Endothelial cell of umbilical vein (primary cell): ENCODE measurements around the gene AS3MT. TPM values are rescaled to one million over a fixed set of nuclear protein-coding genes. Genes with fewer than 3 reads are reported as not detected.
"Not testable (repeated sequence)": the region's sequence is repeated elsewhere in the genome, so short reads cannot be mapped to it uniquely, and the experiment has no call there.

Experiments
- BruUV-seq: library from RNA; stranded (reverse); fragments of 400-500 nt; replicated peaks from 2 replicates; lab custom pipeline; 2021; lab: Mats Ljungman, UMichigan
- CTCF ChIA-PET: fragments of 300-600, 350-600 bp; sonication (Branson Sonifier 250); formaldehyde crosslinking; loops from one replicate; lab custom pipeline; 2021; ENCODE audit warnings: antibody characterized with exemption, inconsistent platforms; lab: Charles Lee
- POLR2A ChIA-PET: fragments of 300-600, 350-600 bp; sonication (Branson Sonifier 250); formaldehyde crosslinking; loops from one replicate; lab custom pipeline; 2021; ENCODE audit warnings: antibody characterized with exemption, inconsistent platforms; lab: Charles Lee
- DNase-seq: peaks from one replicate; pipeline ENCODE4 v3.0.0-alpha.2; 2011; ENCODE audit warnings: low read depth, low spot score
- FAIRE-seq: peaks from 2 replicates; lab custom pipeline; 2011; peaks lifted over from hg19 to GRCh38; lab: Jason Lieb, UNC
- H2AFZ ChIP-seq: 2 replicates; pipeline ENCODE4 v1.6.0; 2012; ENCODE audit warnings: low read depth, low read length, control low read depth, inconsistent platforms
- H3K27ac ChIP-seq: 2 replicates; pipeline ENCODE4 v1.5.1; 2011; ENCODE audit warnings: low read depth, mild to moderate bottlenecking, control low read depth, low read length, moderate library complexity; ENCODE audit not compliant: insufficient read depth
- H3K27me3 ChIP-seq, 2 experiments: 2 replicates each; pipeline versions ENCODE4 v1.6.0 to v1.6.1; 2011; ENCODE audit warnings: low read length in 2 of 2, mixed read lengths in 1 of 2; ENCODE audit not compliant: control insufficient read depth in 2 of 2, insufficient read depth in 2 of 2
- H3K36me3 ChIP-seq, 2 experiments: 2 replicates in 1 of 2; 3 replicates in 1 of 2; pipeline ENCODE4 v1.5.1; 2011; ENCODE audit warnings: low read length in 2 of 2, mild to moderate bottlenecking in 1 of 2, moderate library complexity in 1 of 2; ENCODE audit not compliant: control insufficient read depth in 2 of 2, insufficient read depth in 2 of 2; ENCODE audit errors: extremely low read depth in 1 of 2
- H3K4me1 ChIP-seq: 3 replicates; pipeline ENCODE4 v1.5.1; 2011; ENCODE audit warnings: mild to moderate bottlenecking, low read length; ENCODE audit not compliant: control insufficient read depth, insufficient read depth; ENCODE audit errors: extremely low read depth
- H3K4me2 ChIP-seq: 2 replicates; pipeline ENCODE4 v1.6.1; 2011; ENCODE audit warnings: low read length, control low read depth, mixed read lengths; ENCODE audit not compliant: insufficient read depth
- H3K4me3 ChIP-seq, 3 experiments: fragments of 200-600 bp in 1 of 3; sonication (generic), shearing (Covaris generic) in 1 of 3; replicated peaks in 1 of 3; 2 replicates each; pipeline ENCODE4 v1.5.1; 2011 to 2016; ENCODE audit warnings: control low read depth in 3 of 3, low read length in 3 of 3, mild to moderate bottlenecking in 2 of 3, inconsistent platforms in 1 of 3, low read depth in 1 of 3, moderate library complexity in 1 of 3; ENCODE audit not compliant: insufficient read depth in 1 of 3
- H3K79me2 ChIP-seq: 2 replicates; pipeline ENCODE4 v1.6.0; 2012; ENCODE audit warnings: low read length, inconsistent platforms; ENCODE audit not compliant: control insufficient read depth, insufficient read depth
- H3K9ac ChIP-seq: replicated peaks from 2 replicates; pipeline ENCODE3; 2011; ENCODE audit warnings: low read length, control low read depth; ENCODE audit not compliant: insufficient read depth; ENCODE audit errors: extremely low read depth
- H3K9me1 ChIP-seq: replicated peaks from 3 replicates; pipeline ENCODE4 v1.6.0; 2011; ENCODE audit warnings: mild to moderate bottlenecking, low read length; ENCODE audit not compliant: control insufficient read depth, insufficient read depth; ENCODE audit errors: extremely low read depth
- H3K9me3 ChIP-seq: replicated peaks from 2 replicates; pipeline ENCODE4 v1.5.1; 2012; ENCODE audit warnings: low read length, inconsistent platforms; ENCODE audit not compliant: control insufficient read depth, insufficient read depth
- H4K20me1 ChIP-seq: replicated peaks from 2 replicates; pipeline ENCODE3; 2011; ENCODE audit warnings: mild to moderate bottlenecking, low read length; ENCODE audit not compliant: control insufficient read depth, insufficient read depth; ENCODE audit errors: extremely low read depth
- CTCF ChIP-seq, 2 donors: IDR thresholded peaks; 1 replicate in 1 of 2; 2 replicates in 1 of 2; pipeline ENCODE4 v1.5.1; 2011; ENCODE audit warnings: low read length in 2 of 2, mild to moderate bottlenecking in 2 of 2, moderate library complexity in 2 of 2, control low read depth in 1 of 2, inconsistent platforms in 1 of 2, low read depth in 1 of 2; ENCODE audit not compliant: insufficient read depth in 1 of 2; ENCODE audit errors: extremely low read depth in 1 of 2
- EZH2 ChIP-seq: IDR thresholded peaks from 2 replicates; pipeline ENCODE4 v1.6.1; 2012; ENCODE audit warnings: borderline replicate concordance, low read depth, mild to moderate bottlenecking, moderate library complexity, low read length, inconsistent platforms; ENCODE audit not compliant: severe bottlenecking
- FOS ChIP-seq: IDR thresholded peaks from 2 replicates; pipeline ENCODE4 v1.6.1; 2011; ENCODE audit warnings: mild to moderate bottlenecking, low read length, moderate library complexity, borderline replicate concordance; ENCODE audit not compliant: insufficient read depth
- GATA2 ChIP-seq: IDR thresholded peaks from 2 replicates; pipeline ENCODE4 v1.7.0; 2011; ENCODE audit warnings: low read depth, mild to moderate bottlenecking, moderate library complexity, mixed read lengths, low read length; ENCODE audit not compliant: insufficient read length, insufficient read depth
- JUN ChIP-seq: IDR thresholded peaks from 2 replicates; pipeline ENCODE4 v1.6.1; 2011; ENCODE audit warnings: borderline replicate concordance, low read depth; ENCODE audit not compliant: insufficient read length, insufficient read depth
- MAX ChIP-seq: IDR thresholded peaks from 2 replicates; pipeline ENCODE4 v1.6.1; 2011; ENCODE audit not compliant: insufficient read depth, insufficient read length
- MYC ChIP-seq: IDR thresholded peaks from one replicate; pipeline ENCODE4 v1.6.1; 2011; ENCODE audit warnings: mild to moderate bottlenecking, low read depth, low read length
- POLR2A ChIP-seq: IDR thresholded peaks from 2 replicates; pipeline ENCODE4 v1.6.1; 2012; ENCODE audit warnings: low read depth, mild to moderate bottlenecking, control low read depth, low read length
- POLR2AphosphoS5 ChIP-seq: IDR thresholded peaks from 2 replicates; pipeline ENCODE4 v1.6.1; 2012; ENCODE audit warnings: low read depth, mild to moderate bottlenecking, control low read depth, low read length, moderate library complexity; ENCODE audit not compliant: insufficient read depth
- dilution Hi-C: fragments of 300-500 bp; cut with MboI; formaldehyde crosslinking; loops from one replicate; pipeline ENCODE4 v1.15.0; 2019; ENCODE audit warnings: low sequenced_read_pairs; ENCODE audit not compliant: extremely low pct_ligation_motif_present
- intact Hi-C: fragments of 100-400 bp; cut with micrococcal nuclease; formaldehyde crosslinking; loops from one replicate; pipeline ENCODE4 v1.10.0; 2022
- polyA plus RNA-seq, 4 experiments: library from polyadenylated mRNA; depleted of rRNA in 3 of 4; stranded (reverse) in 3 of 4; unstranded in 1 of 4; fragments of >200 nt; gene quantifications; 2 replicates each; pipeline versions ENCODE4 v1.2.1 to v1.2.3, GENCODE V29; 2011 to 2012; ENCODE audit warnings: missing spikeins in 1 of 4
- total RNA-seq: library from RNA; stranded (reverse); gene quantifications from 2 replicates; pipeline ENCODE4 v1.2.3, GENCODE V29; 2021

Gene AS3MT
- total and polyA plus RNA-seq, 2 donors (not counting 3 experiments of a cell fraction or from before 2014, with no cell fraction given), result 1.0 TPM; not detected in 1

GRCh38 chr10:102838276-102838927 lies 30.9 kb upstream of the AS3MT start:
- DNase-seq, dilution Hi-C loops, H3K9ac ChIP-seq, intact Hi-C loops, H3K9me1 ChIP-seq, POLR2A ChIA-PET, H3K79me2 ChIP-seq, H2AFZ ChIP-seq, BruUV-seq, H3K27ac ChIP-seq, FAIRE-seq, H3K27me3 ChIP-seq, H3K9me3 ChIP-seq, H4K20me1 ChIP-seq, H3K4me3 ChIP-seq, H3K36me3 ChIP-seq, H3K4me1 ChIP-seq, H3K4me2 ChIP-seq: not testable (repeated sequence)
- CTCF ChIA-PET, result interaction anchor here (1.3 to 11.3 kb wide), 4 partner anchors 10 to 406 kb away, joined by 3 to 245 read pairs (median 14); no protein-coding TSS in a partner anchor

GRCh38 chr10:102841827-102842345 lies 27.4 kb upstream of the AS3MT start:
- Histone ChIP-seq H3K79me2 (no peaks in the 10 kb centered on the region), H3K9me3 (no peaks in the 10 kb centered on the region), H3K4me2 (no peak overlapping the region), H3K9me1 (no peaks in the 10 kb centered on the region), H3K4me1 (no peaks in the 10 kb centered on the region), H3K4me3 (no peak overlapping the region), H3K27me3 (peaks cover 0 to 6% of the 10 kb centered on the region in 2 experiments), H4K20me1 (no peaks in the 10 kb centered on the region), H3K27ac (no peak overlapping the region), H3K9ac (no peak overlapping the region), H3K36me3 (no peaks in the 10 kb centered on the region), H2AFZ (no peak overlapping the region)
- DNase-seq (no peak), FAIRE-seq (no peak)
- intact Hi-C loops (no loop called here), dilution Hi-C loops (no loop called here)
- no TSS peak for BruUV-seq
- TF ChIP-seq POLR2AphosphoS5 (no peak), EZH2 (no peak), JUN (no peak), FOS (no peak), MAX (no peak), GATA2 (no peak), MYC (no peak), CTCF (IDR thresholded peaks at IDR 0.05; ENCODE audit: extremely low read depth in 1 of 2, insufficient read depth in 1 of 2, low read depth in 1 of 2, low read length in 2 of 2) (no peak), POLR2A (no peak)
- POLR2A ChIA-PET, result no interaction called here
- CTCF ChIA-PET, result interaction anchor here (1.3 to 1.7 kb wide), 2 partner anchors 60 to 76 kb away, joined by 3 to 9 read pairs; partner anchors contain the start of gene CNNM2
